ENCODE data around the gene IFIT3.

- no peak for TF ChIP-seq CTCF (conservative IDR thresholded peaks at IDR 0.05; ENCODE audit: low read length)
- TF ChIP-seq EZH2phosphoT487 (IDR thresholded peaks at IDR 0.05; ENCODE audit: borderline replicate concordance, low read depth, low read length) = no peak
These were observed 20.7 kb downstream of the IFIT3 start for GRCh38 chr10:89348481-89348880.
